Mucosa of descending colon (tissue), 3 donors: Measurements from ENCODE around the gene DBNDD2. TPM values are rescaled to one million over a fixed set of nuclear protein-coding genes. Genes with fewer than 3 reads are reported as not detected.

Source experiments
- ATAC-seq: fragments of 200-7000 bp; cut with Tn5 transposase; one replicate; pipeline ENCODE4 v1.9.1; 2020; ENCODE audit warnings: mild to moderate bottlenecking, moderate library complexity
- DNase-seq, 3 donors: peaks; one replicate each; pipeline ENCODE4 v3.0.0-alpha.2; 2020
- H3K36me3 ChIP-seq: fragments of 200-600 bp; one replicate; pipeline ENCODE4 v1.8.0; 2021; ENCODE audit warnings: low read depth, mild to moderate bottlenecking
- H3K4me1 ChIP-seq: fragments of 200-600 bp; one replicate; pipeline ENCODE4 v1.8.0; 2021; ENCODE audit warnings: low read depth, mild to moderate bottlenecking
- H3K4me3 ChIP-seq: fragments of 200-600 bp; one replicate; pipeline ENCODE4 v1.8.0; 2021; ENCODE audit warnings: mild to moderate bottlenecking
- H3K9me3 ChIP-seq: fragments of 200-600 bp; one replicate; pipeline ENCODE4 v1.8.0; 2021; ENCODE audit warnings: mild to moderate bottlenecking
- CTCF ChIP-seq: fragments of 200-600 bp; IDR thresholded peaks from one replicate; pipeline ENCODE4 v1.8.0; 2022; ENCODE audit warnings: antibody characterized with exemption, mild to moderate bottlenecking
- intact Hi-C, 2 donors: fragments of 100-400 bp; cut with DNase I in 1 of 2; cut with micrococcal nuclease in 1 of 2; formaldehyde crosslinking; loops; one replicate each; pipeline versions ENCODE4 v1.11.0 to v1.11.1; 2022; cut with DNase I, micrococcal nuclease
- total RNA-seq, 3 donors: library from RNA; stranded (reverse); fragmentation: NEBNext Ultra II Directional in 2 of 3; extraction: Animal tissue kit (Norgen Biotek cat#: 25700) in 2 of 3; gene quantifications; one replicate each; pipeline versions ENCODE4 v1.2.1 to v1.2.4, GENCODE V29; 2021 to 2023
- donor health status: DM: no; HTN: no; CAD: no; lungs with moderate emphysema.
- donor health status: DM: no; HTN: no; CAD: no.
- donor health status: DM: no; HTN: yes; CAD: no.

Gene DBNDD2
- total RNA-seq, 3 donors from 2014 or later, result 108 to 125 (median 124) TPM

GRCh38 chr20:45412653-45413052 lies 4.6 kb downstream of the DBNDD2 start:
- no peak for TF ChIP-seq CTCF
- intact Hi-C loops, result no loop called here
- Histone ChIP-seq H3K4me1 (peaks cover 59% of the 10 kb centered on the region), H3K36me3 (no peaks in the 10 kb centered on the region), H3K9me3 (no peaks in the 10 kb centered on the region), H3K4me3 (no peak overlapping the region)
- no peak for ATAC-seq
- DNase-seq, result no peak

DNA sequence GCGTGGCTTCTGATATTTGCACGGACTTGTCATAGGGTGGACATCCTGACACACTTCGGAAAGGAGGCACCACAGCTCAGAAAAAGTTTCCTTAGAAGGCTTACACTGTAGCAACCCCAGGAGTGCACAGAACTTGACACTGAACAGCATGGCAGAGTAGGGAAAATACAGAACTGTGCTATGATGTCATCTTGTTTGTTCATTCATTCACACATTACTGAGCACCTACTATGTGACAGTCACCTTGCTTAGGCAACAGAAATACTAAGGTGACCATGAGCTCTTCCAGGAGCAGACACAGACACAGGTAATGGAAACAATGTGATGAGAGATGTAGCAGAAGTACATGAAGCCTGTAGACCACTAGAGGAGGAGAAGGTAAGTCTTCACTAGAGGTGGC lies 5.4 kb downstream of the DBNDD2 start:
- TF ChIP-seq CTCF, result no peak
- H3K36me3 ChIP-seq, result no peaks in the 10 kb centered on the region
- no peak overlapping the region for H3K4me3 ChIP-seq
- ATAC-seq, result no peak
- peaks cover 59% of the 10 kb centered on the region for H3K4me1 ChIP-seq
- no peak for DNase-seq
- intact Hi-C loops, result no loop called here
- no peaks in the 10 kb centered on the region for H3K9me3 ChIP-seq

DNA sequence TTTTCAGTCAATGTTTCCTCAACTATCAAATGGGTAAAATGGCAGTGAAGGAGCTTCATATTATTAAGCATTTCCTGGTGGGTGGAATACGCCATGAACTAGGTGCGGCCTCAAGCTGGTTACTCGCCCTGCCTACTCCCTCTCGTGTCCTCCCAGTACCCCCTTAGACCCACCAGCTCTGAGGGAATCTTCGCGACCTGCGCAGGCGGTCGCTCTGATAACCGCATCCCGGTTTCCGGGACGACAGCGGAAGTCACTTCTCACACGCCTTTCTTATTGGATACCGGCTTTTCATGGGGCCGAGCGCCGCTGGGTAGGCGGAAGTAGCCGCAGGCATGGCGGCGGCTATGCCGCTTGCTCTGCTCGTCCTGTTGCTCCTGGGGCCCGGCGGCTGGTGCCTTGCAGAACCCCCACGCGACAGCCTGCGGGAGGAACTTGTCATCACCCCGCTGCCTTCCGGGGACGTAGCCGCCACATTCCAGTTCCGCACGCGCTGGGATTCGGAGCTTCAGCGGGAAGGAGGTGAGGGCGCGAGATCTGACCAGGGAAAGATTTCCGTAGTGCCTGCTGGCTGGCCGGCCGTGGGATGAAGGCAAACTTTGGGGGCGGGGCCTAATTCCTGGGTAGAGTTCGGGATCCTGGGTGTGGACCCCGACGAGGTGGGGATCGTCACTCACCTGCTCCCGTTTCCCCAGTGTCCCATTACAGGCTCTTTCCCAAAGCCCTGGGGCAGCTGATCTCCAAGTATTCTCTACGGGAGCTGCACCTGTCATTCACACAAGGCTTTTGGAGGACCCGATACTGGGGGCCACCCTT lies 7.9 kb downstream of the DBNDD2 start, which contains the start of gene PIGT:
Gene PIGT, plus strand, starts transcription at position 320 of the 816 bp plus-strand sequence. Its CDS starts 16 bp downstream, at position 336.
- DNase-seq (peak; percentile 90 to 93 (median 91)), ATAC-seq (peak; percentile 78)
- intact Hi-C loops, result no loop called here
- H3K4me3 ChIP-seq, result peak within 1 kb of the TSS; percentile 83
- H3K36me3 ChIP-seq, result peaks cover under 1% of the 10 kb centered on the region
- H3K9me3 ChIP-seq, result no peaks in the 10 kb centered on the region
- TF ChIP-seq CTCF, result no peak
- peaks cover 52% of the 10 kb centered on the region for H3K4me1 ChIP-seq

GRCh38 chr20:45416917-45417316 lies 8.8 kb downstream of the DBNDD2 start:
- no peak for TF ChIP-seq CTCF
- Histone ChIP-seq H3K9me3 (no peaks in the 10 kb centered on the region), H3K36me3 (peaks cover 8% of the 10 kb centered on the region), H3K4me3 (no peak overlapping the region), H3K4me1 (peaks cover 43% of the 10 kb centered on the region)
- intact Hi-C loops, result no loop called here
- ATAC-seq, result no peak
- no peak for DNase-seq

DNA sequence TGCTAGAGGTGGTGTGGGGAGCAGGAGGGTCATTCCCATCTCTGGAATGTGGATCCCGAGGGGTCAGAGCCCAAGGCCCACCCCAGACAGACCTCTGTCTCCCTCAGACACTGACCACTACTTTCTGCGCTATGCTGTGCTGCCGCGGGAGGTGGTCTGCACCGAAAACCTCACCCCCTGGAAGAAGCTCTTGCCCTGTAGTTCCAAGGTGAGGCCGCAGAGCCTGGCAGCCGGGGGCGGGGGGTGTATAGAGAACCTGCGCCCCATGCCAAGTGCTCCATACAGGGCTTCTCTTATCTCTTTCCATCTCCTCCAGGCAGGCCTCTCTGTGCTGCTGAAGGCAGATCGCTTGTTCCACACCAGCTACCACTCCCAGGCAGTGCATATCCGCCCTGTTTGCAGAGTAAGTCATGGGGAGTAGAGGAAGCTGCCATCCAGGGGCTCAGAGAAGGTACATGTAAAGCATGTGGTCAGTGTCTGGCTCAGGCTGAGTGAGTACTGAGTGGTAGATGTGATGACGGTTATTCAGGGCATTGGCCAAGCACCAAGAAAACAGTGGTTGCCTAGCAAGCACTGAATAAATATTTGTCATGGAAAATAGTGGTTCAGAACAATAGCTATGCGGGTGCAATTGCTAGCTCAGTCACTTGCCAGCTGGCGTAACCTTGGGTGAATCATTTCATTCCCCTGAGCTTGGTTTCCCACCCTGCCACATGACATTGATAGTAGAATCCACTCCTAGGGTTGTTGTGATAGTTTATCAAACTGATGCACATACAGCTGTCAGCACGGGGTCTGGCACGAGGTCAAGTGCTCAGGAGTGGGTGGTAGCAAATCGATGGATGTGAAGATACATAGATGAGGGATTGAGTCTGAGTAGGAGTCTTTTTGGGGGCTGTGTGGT lies 11.4 kb downstream of the DBNDD2 start:
- ATAC-seq (peak; percentile 87), DNase-seq (peak in 2 of 3 donors; percentile 69 to 86)
- no peaks in the 10 kb centered on the region for H3K9me3 ChIP-seq
- peaks cover 42% of the 10 kb centered on the region for H3K4me1 ChIP-seq
- no peak for TF ChIP-seq CTCF
- peaks cover 12% of the 10 kb centered on the region for H3K36me3 ChIP-seq
- intact Hi-C loops, result no loop called here
- no peak overlapping the region for H3K4me3 ChIP-seq
